ENCODE results near the gene LRRC74A. TPM values are rescaled to one million over a fixed set of nuclear protein-coding genes. Genes with fewer than 3 reads are reported as not detected.
A peak's percentile ranks its signal among the peaks of the same experiment; 100 is the strongest.

The LRRC74A gene
- total RNA-seq, 1 donor from 2014 or later, result not detected

- no peak for DNase-seq (ENCODE audit: low read depth, low spot score)
These were observed 20.3 kb downstream of the LRRC74A start for GRCh38 chr14:76846331-76847047.

DNA sequence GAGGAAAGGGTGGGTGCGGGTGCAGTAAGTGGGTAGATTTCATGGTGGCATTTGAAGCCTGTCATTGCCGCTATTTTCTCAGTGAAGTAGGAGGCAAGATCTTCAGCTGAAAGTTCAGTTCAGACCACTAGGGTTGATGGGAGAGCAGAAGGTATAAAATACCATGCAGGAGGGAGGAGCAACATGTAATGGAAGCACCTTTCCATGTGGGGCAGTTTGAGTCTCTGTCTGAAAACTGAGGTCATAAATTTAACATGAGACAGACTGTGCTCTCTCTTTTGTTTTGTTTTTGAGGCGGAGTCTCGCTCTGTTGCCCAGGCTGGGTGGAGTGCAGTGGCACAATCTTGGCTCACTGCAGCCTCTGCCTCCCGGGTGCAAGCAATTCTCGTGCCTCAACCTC lies 22.7 kb downstream of the LRRC74A start:
- no peak for DNase-seq (ENCODE audit: low read depth, low spot score)

GRCh38 chr14:76855066-76855465 lies 28.9 kb downstream of the LRRC74A start:
- no peak for DNase-seq (ENCODE audit: low read depth, low spot score)

- DNase-seq (ENCODE audit: low read depth, low spot score), result no peak
These were observed 30.6 kb downstream of the LRRC74A start for GRCh38 chr14:76856769-76857168.

- no peak for DNase-seq (ENCODE audit: low read depth, low spot score)
These were observed 35.5 kb downstream of the LRRC74A start for GRCh38 chr14:76861574-76862255.

DNA sequence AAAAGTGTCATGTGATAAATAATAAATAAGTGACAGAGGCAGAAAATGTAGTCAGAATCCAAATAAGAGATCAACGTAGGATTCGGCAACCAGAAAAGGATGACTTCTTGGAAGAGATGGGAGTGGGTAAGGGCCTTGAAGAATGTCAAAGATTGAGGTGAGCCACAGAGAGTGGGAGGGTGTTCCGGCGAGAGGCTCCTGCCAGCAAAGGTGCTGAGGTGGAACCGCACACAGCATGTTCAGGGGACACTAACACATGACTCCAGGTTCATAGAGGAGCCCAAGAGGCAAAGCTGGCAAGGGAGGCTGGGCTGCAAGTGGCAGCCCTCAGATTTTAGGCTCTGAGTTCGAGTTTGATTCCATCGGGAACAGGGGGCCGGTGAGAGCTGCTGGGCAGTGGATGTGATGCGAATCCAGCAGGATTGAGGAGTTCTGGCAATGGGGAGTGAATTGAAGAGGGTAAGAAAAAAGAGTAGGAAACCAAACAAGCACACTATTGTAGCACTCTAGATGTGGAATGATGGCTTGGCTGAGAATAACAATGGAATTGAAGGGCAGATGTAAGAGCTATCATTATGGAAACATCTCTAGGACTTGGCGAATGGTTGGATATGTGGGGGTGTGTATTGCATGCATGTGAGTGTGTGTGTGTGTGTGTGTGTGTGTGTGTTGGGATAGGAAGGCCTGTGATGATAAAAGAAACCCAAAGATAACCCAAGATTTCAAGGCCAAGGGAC lies 36.5 kb downstream of the LRRC74A start:
- no peak for DNase-seq (ENCODE audit: low read depth, low spot score)

GRCh38 chr14:76863724-76864407 lies 37.7 kb downstream of the LRRC74A start:
- no peak for DNase-seq (ENCODE audit: low read depth, low spot score)

DNA sequence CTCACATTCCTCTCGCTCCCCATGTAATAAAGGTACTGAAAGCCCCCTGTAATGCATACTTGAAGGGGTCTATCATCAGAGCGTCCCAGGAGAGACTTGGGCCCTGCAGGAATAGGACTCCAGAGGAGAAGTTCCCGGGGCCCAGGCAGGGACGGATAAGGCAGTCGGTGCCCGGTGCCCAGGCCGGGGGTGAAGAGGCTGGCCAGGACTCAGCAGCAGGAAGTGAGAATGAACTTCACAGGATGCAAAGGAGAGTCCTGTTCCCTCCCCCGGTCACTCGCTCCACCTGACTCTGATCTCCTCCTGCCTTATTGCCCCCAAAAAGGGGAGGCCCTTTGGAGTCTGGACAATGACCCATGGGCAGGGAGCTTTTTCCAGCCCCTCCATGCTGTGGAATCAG lies 40.2 kb downstream of the LRRC74A start:
- no peak for DNase-seq (ENCODE audit: low read depth, low spot score)

DNA sequence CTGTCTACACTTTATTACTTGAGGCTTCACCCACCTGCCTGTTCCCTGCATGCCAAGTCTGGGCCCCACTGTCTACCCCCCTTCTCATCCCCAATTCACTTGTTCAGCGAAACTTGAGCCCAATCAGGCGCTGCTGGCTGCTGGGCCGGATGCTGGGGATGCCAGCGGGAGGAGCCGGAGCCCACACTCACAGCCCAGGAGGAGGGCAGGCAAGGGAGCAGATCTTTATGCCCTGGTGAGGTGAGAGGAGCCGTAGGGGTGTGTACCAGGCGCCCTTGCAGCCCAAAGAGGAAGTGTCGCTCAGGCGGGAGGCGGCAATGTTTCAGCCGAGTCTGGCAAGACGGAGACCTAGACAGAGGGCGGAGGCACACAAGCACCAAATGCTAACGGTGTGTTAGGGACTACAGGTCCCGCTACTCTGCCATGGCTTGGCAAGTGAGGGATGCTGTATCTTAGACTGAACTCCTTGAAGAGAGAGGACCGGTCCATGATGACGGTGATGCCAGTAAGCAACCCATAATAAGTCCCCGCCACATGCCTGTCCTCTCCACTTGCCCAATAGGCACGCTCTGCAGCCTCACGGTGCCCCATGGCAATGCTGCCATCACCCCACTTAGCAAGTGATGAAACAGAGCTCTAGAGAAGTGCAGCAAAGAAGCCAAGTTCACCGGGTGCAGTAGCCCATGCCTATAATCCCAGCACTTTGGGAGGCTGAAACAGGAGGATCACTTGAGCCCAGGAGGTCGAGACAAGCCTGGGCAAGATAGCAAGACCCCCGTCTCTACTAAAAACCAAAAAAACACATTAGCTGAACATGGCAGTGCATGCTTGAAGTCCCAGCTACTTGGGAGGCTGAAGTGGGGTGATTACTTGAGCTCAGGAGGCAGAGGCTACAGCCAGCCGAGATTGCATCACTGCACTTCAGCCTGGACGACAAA lies 41.6 kb downstream of the LRRC74A start:
- no peak for DNase-seq (ENCODE audit: low read depth, low spot score)

GRCh38 chr14:76868454-76869170 lies 42.4 kb downstream of the LRRC74A start:
- no peak for DNase-seq (ENCODE audit: low read depth, low spot score)

GRCh38 chr14:76870166-76870565 lies 44.0 kb downstream of the LRRC74A start:
- no peak for DNase-seq (ENCODE audit: low read depth, low spot score)

GRCh38 chr14:76872796-76873432 lies 46.7 kb downstream of the LRRC74A start:
- DNase-seq (ENCODE audit: low read depth, low spot score), result no peak

DNA sequence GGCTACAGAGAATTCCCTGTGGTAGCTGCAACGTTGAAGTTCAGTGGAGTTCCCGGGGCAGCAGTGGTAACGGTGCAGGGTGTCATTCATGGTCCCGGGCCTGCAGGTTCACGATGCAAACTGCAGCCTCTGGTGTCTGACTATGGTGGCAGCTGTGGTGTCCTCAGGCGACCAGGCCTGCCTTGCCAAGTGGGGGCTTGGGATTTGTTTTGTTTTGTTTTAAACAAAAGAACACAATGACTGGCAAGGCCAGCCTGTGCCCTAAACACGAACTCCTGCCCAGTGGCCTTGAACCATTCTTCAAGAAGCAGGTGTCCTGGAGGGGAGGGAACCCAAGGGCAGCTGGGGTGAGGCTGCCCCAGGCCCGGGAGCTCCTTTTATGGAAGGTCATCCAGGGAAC lies 48.5 kb downstream of the LRRC74A start:
- DNase-seq (ENCODE audit: low read depth, low spot score), result no peak

DNA sequence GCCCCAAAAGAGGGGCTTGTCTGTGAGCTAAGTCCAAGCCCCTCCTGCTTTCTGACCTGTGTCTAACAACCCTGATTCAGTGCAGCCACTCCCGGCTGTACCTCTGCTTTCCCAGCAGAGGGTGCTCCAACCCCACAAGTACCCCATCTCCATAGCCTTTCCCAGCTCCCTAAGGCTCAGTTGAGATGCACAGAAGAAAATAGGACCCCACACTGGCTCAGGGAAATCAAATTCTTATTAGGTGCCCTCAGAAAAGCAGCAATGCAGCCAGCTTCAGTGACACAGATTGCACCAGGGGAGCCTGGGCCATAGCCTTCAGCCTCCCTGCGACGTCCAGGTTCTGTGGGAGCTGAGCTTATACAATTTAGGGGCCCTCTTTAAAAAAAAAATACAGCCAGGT lies 49.9 kb downstream of the LRRC74A start:
- DNase-seq (ENCODE audit: low read depth, low spot score), result peak; percentile 41

- DNase-seq (ENCODE audit: low read depth, low spot score), result no peak
These were observed 51.7 kb downstream of the LRRC74A start for GRCh38 chr14:76877871-76878270.

DNA sequence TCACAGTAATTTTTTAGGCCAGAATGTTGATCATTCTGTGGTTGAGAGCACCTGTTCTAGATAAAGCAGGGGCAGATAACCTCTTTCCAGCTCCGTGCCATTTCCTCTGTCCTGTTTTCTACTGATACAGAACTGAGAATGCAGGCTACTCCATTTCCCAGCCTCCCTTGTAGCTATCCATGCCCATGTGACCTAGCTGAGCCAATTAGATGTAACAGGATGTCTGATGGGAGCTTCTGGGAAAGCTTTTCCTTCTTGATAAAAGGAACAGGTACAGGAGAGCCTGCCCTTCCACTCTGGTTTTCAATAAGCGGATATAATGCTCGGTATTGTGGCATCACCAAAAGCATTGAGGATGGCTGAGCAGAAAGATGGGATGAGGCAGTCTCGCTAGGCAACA lies 54.2 kb downstream of the LRRC74A start:
- no peak for DNase-seq (ENCODE audit: low read depth, low spot score)

DNA sequence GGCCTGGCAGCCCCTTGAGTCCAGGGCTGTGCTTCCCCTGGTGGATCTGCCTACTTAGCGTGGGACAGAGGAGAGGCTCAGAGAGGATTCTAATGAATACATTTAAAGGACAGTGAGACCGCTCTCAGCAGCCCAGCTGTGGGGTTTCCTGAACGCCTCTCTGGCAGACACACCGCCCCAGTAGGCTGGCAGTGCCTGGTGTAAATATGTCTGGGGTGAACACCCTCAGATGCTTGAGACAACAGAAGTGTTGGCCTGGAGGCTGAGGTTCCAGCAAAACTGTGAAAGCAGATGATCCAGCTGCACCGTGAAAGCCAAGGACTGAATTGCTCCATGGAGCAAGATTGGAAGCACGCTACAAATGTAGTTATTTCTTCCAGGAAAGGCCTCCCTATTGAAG lies 55.1 kb downstream of the LRRC74A start:
- DNase-seq (ENCODE audit: low read depth, low spot score), result no peak

- DNase-seq (ENCODE audit: low read depth, low spot score), result no peak
These were observed 56.4 kb downstream of the LRRC74A start for GRCh38 chr14:76882651-76883050.

DNA sequence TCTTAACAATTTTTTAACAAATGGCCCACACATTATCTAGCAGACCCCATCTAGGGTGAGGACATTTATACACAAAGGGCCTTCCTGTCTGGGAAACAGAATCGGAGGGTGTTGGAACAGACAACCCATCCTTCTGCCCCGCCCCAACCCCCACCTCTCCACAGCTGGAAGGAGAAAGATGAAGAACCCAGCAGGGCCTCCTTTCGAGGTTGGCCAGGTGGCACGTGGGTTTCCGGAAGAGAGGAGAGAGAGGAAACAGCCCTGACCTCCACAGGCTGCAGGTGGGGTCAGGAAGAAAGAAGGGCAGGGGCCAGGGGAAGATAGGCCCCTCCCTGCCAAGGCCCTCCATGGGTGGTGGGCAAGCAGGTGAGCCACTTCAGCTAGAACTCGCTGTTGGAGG lies 57.2 kb downstream of the LRRC74A start:
- DNase-seq (ENCODE audit: low read depth, low spot score), result no peak

DNA sequence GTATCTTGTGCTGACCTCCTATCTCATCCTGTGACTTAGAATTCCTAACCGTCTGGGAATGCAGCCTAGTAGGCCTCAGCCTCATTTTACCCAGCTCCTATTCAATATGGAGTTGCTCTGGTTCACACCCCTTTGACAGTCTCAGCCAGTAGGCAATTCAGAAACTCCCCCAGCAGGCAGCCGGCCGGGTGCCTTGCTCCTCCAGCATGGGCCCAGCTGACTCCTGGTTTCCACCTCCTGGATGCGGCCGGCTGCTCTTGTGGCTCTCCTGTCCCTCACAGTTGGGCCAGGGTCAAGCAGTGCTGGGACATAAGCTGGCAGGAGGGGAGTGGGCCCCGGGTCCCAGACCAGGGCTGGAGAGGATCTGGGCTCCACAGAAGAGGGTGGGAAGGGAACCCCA lies 58.2 kb downstream of the LRRC74A start:
- no peak for DNase-seq (ENCODE audit: low read depth, low spot score)

Data from pulmonary artery endothelial cell (primary cell).